HG02870 (cell line): Measurements from ENCODE around the gene PCBP1.
"Not testable (repeated sequence)": the region's sequence is repeated elsewhere in the genome, so short reads cannot be mapped to it uniquely, and the experiment has no call there.

Source experiments
- ATAC-seq: cut with Tn5 transposase; IDR thresholded peaks from one replicate; pipeline ENCODE4 v1.9.1; 2021; ENCODE audit warnings: mild to moderate bottlenecking, moderate library complexity; ENCODE audit not compliant: unreplicated experiment

Gene PCBP1

GRCh38 chr2:70086838-70087701, at the start of gene PCBP1:
Gene PCBP1, plus strand, starts transcription at chr2:70087477. Its CDS starts 267 bp downstream, at chr2:70087744.
- ATAC-seq, result peak; percentile 34

- no peak for ATAC-seq
Observed at GRCh38 chr2:70039366-70039765, 47.9 kb upstream of the PCBP1 start.

GRCh38 chr2:70041663-70042062, 45.6 kb upstream of the PCBP1 start:
- ATAC-seq, result no peak

- ATAC-seq, result no peak
Observed at GRCh38 chr2:70042246-70042645, 45.0 kb upstream of the PCBP1 start.

- no peak for ATAC-seq
Observed at GRCh38 chr2:70043252-70043875, 43.9 kb upstream of the PCBP1 start.

- no peak for ATAC-seq
Observed at GRCh38 chr2:70044290-70045040, 42.8 kb upstream of the PCBP1 start.

- ATAC-seq, result no peak
Observed at GRCh38 chr2:70045405-70045804, 41.9 kb upstream of the PCBP1 start.

- ATAC-seq, result no peak
Observed at GRCh38 chr2:70045932-70046331, 41.3 kb upstream of the PCBP1 start.

- no peak for ATAC-seq
Observed at GRCh38 chr2:70046534-70046933, 40.7 kb upstream of the PCBP1 start.

GRCh38 chr2:70047451-70047850, 39.8 kb upstream of the PCBP1 start:
- ATAC-seq, result no peak

- ATAC-seq, result no peak
Observed at GRCh38 chr2:70049255-70049654, 38.0 kb upstream of the PCBP1 start.

GRCh38 chr2:70050631-70051425, 36.4 kb upstream of the PCBP1 start:
- no peak for ATAC-seq

- not testable (repeated sequence) for ATAC-seq
Observed at GRCh38 chr2:70055259-70055658, 32.0 kb upstream of the PCBP1 start.

GRCh38 chr2:70061317-70061716, 26.0 kb upstream of the PCBP1 start:
- no peak for ATAC-seq

- ATAC-seq, result no peak
Observed at GRCh38 chr2:70062270-70062669, 25.0 kb upstream of the PCBP1 start.

- ATAC-seq, result no peak
Observed at GRCh38 chr2:70068119-70068518, 19.2 kb upstream of the PCBP1 start.

GRCh38 chr2:70069049-70069448, 18.2 kb upstream of the PCBP1 start:
- ATAC-seq, result peak; percentile 85

- ATAC-seq, result peak; percentile 69
Observed at GRCh38 chr2:70070542-70071268, 16.6 kb upstream of the PCBP1 start.

GRCh38 chr2:70073493-70073892, 13.8 kb upstream of the PCBP1 start:
- ATAC-seq, result no peak

- ATAC-seq, result no peak
Observed at GRCh38 chr2:70078384-70078783, 8.9 kb upstream of the PCBP1 start.
